SH-SY5Y (cell line): Measurements from ENCODE around the gene ANXA4.

Experiments used
- GATA2 ChIP-seq: IDR thresholded peaks from 2 replicates; pipeline ENCODE4 v1.6.1; 2011; ENCODE audit warnings: mild to moderate bottlenecking, low read depth, low read length
- GATA3 ChIP-seq: IDR thresholded peaks from 2 replicates; pipeline ENCODE4 v1.6.1; 2011; ENCODE audit warnings: low read depth, mild to moderate bottlenecking, low read length, moderate library complexity

DNA sequence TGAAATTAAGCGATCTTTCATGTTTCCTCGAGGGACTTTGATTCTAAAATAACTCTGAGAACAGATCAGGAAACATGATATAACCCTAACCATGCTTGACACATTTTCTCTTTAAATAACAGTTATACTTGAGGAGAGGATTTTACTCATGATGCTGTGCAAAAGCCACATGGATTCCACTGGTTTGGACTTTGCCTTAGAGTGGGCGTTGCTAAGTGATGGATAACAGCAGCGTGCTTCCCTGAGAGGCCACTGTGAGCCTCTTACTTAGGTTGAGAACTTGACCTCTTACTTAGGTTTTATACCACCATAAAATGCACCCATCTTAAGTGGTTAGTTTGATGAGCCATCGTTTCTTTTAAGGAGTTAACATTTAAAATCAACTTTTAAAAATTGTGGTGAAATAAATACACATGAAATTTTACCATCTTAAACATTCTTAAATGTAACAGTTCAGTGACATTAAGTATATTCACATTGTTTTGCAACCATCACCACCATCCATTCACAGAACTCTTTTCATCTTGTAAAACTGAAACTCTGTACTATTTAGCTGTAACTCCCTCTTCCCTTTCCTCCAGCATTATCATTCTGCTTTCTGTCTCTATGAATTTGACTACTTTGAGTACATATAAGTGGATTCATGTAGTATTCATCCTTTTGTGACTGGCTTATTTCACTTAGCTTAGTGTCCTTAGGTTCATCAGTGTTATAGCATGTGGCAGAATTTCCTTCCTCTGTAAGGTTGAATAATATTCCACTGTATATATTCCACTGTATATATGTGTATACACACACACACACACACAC lies 22.6 kb downstream of the ANXA4 start:
- TF ChIP-seq GATA3 = no peak
- no peak for TF ChIP-seq GATA2
